ENCODE results near the gene PTRHD1.

GRCh38 chr2:24749069-24749691 is 44.0 kb downstream of the PTRHD1 start:
- TF ChIP-seq CTCF (IDR thresholded peaks at IDR 0.05) (no peak), POLR2A (IDR thresholded peaks at IDR 0.05) (no peak)
